HEK293 (cell line): Measurements from ENCODE around the gene OR8J3.

Experiments
- ATF2 ChIP-seq: fragments of 450-650 bp; formaldehyde crosslinking; IDR thresholded peaks from 2 replicates; pipeline ENCODE4 v1.5.1; 2016; ENCODE audit warnings: missing biosample characterization, missing genetic modification characterization, low read depth
- CTCF ChIP-seq: fragments of 450-650 bp; formaldehyde crosslinking; IDR thresholded peaks from 2 replicates; pipeline ENCODE4 v1.5.1; 2016; ENCODE audit warnings: missing biosample characterization, missing genetic modification characterization
- TSHZ1 ChIP-seq: fragments of 450-650 bp; formaldehyde crosslinking; IDR thresholded peaks from 2 replicates; pipeline ENCODE4 v1.5.1; 2016; ENCODE audit warnings: missing biosample characterization, missing genetic modification characterization, borderline replicate concordance
- ZBTB26 ChIP-seq: fragments of 450-650 bp; formaldehyde crosslinking; optimal IDR thresholded peaks from 2 replicates; pipeline ENCODE3; 2016; ENCODE audit warnings: missing biosample characterization, mild to moderate bottlenecking, missing genetic modification characterization
- ZFP41 ChIP-seq: fragments of 450-650 bp; formaldehyde crosslinking; IDR thresholded peaks from 2 replicates; pipeline ENCODE4 v1.5.1; 2016; ENCODE audit warnings: missing biosample characterization, missing genetic modification characterization, borderline replicate concordance
- ZNF121 ChIP-seq: fragments of 450-650 bp; formaldehyde crosslinking; IDR thresholded peaks from 2 replicates; pipeline ENCODE4 v1.5.1; 2016; ENCODE audit warnings: missing biosample characterization, missing genetic modification characterization
- ZNF175 ChIP-seq: fragments of 450-650 bp; formaldehyde crosslinking; IDR thresholded peaks from 2 replicates; pipeline ENCODE4 v1.5.1; 2016; ENCODE audit warnings: missing biosample characterization, missing genetic modification characterization
- ZNF292 ChIP-seq: fragments of 450-650 bp; formaldehyde crosslinking; IDR thresholded peaks from 2 replicates; pipeline ENCODE4 v1.5.1; 2016; ENCODE audit warnings: low read depth, missing biosample characterization, missing genetic modification characterization, borderline replicate concordance
- ZNF645 ChIP-seq: fragments of 450-650 bp; formaldehyde crosslinking; IDR thresholded peaks from 2 replicates; pipeline ENCODE4; 2016; ENCODE audit warnings: missing biosample characterization, missing genetic modification characterization
- ZNF704 ChIP-seq: fragments of 450-650 bp; formaldehyde crosslinking; IDR thresholded peaks from 2 replicates; pipeline ENCODE4 v1.5.1; 2016; ENCODE audit warnings: missing biosample characterization, missing genetic modification characterization

GRCh38 chr11:56183459-56183858 lies 43.5 kb upstream of the OR8J3 start:
- TF ChIP-seq ZNF175 (tag by site-specific recombination) (no peak), ZNF704 (tag by site-specific recombination) (no peak), CTCF (tag by site-specific recombination) (no peak), ZNF121 (tag by site-specific recombination) (no peak), ZNF292 (no peak), ATF2 (no peak), ZNF645 (tag by site-specific recombination) (no peak), ZBTB26 (tag by site-specific recombination) (no peak), ZFP41 (tag by site-specific recombination) (no peak), TSHZ1 (no peak)
